ENCODE results near the gene DCAF8. TPM values are rescaled to one million over a fixed set of nuclear protein-coding genes. Genes with fewer than 3 reads are reported as not detected.

DCAF8 gene
- total and polyA plus RNA-seq, 8 donors, result 51.1 to 122 (median 86.0) TPM

- Histone ChIP-seq H3K27ac (peak overlapping the region; percentile 75 to 82 (median 76)), H3K36me3 (no peaks in the 10 kb centered on the region), H3K27me3 (no peaks in the 10 kb centered on the region), H3K9me3 (no peaks in the 10 kb centered on the region), H3K4me1 (peaks cover 7 to 28% (median 15%) of the 10 kb centered on the region in 3 donors), H3K4me3 (peak overlapping the region; percentile 76 to 91 (median 89))
- WGBS, 2 donors, result 4 to 11% methylated on average over 9 of the region's 9 CpGs
- intact Hi-C loops (cut with DNase I), result loop anchor here in 1 of 3 donors (5.0 kb wide), 1 partner anchor 46 kb away; no protein-coding TSS in a partner anchor
- ATAC-seq (peak; percentile 32 to 59 (median 39)), DNase-seq (peak in 2 of 6 donors; percentile 31 to 35), FAIRE-seq (no peak)
- TF ChIP-seq CTCF (IDR thresholded peaks at IDR 0.05), result no peak
Observed at GRCh38 chr1:160206036-160206389, 56.3 kb downstream of the DCAF8 start.

GRCh38 chr1:160205242-160206035 is 56.9 kb downstream of the DCAF8 start, which contains the start of gene PEA15:
TSS of gene PEA15 (plus strand) at chr1:160205384. CDS start at chr1:160211545, 6,161 bp downstream.
- Histone ChIP-seq H3K27ac (peak within 1 kb of the TSS; percentile 75 to 82 (median 76)), H3K27me3 (no peaks in the 10 kb centered on the region), H3K4me1 (peaks cover 7 to 26% (median 15%) of the 10 kb centered on the region in 3 donors), H3K9me3 (no peaks in the 10 kb centered on the region), H3K36me3 (no peaks in the 10 kb centered on the region), H3K4me3 (peak within 1 kb of the TSS; percentile 76 to 91 (median 89))
- WGBS, 2 donors, result 0 to 1% methylated on average over 53 to 75 of the region's 76 CpGs
- DNase-seq, result peak; percentile 69 to 90 (median 80)
- TF ChIP-seq CTCF (IDR thresholded peaks at IDR 0.05), result no peak
- FAIRE-seq, result no peak
- intact Hi-C loops (cut with DNase I), result loop anchor here in 1 of 3 donors (5.0 kb wide), 1 partner anchor 47 kb away; no protein-coding TSS in a partner anchor
- ATAC-seq, result peak; percentile 90 to 93 (median 92)

GRCh38 chr1:160204526-160205241 is 57.7 kb downstream of the DCAF8 start:
- peak overlapping the region; percentile 76 to 91 (median 89) for H3K4me3 ChIP-seq
- H3K27me3 ChIP-seq, result no peaks in the 10 kb centered on the region
- 30 to 36% methylated on average over 6 to 7 of the region's 7 CpGs for WGBS, 2 donors
- H3K4me1 ChIP-seq, result peaks cover 2 to 18% (median 7%) of the 10 kb centered on the region in 3 donors
- H3K36me3 ChIP-seq, result no peaks in the 10 kb centered on the region
- ATAC-seq (peak in 2 of 4 donors; percentile 2 to 34), FAIRE-seq (no peak), DNase-seq (no peak)
- peak overlapping the region in 2 of 4 donors; percentile 77 to 82 for H3K27ac ChIP-seq
- TF ChIP-seq CTCF (IDR thresholded peaks at IDR 0.05), result no peak
- H3K9me3 ChIP-seq, result no peaks in the 10 kb centered on the region
- intact Hi-C loops (cut with DNase I), result loop anchor here in 1 of 3 donors (5.0 kb wide), 1 partner anchor 48 kb away; no protein-coding TSS in a partner anchor

GRCh38 chr1:160200786-160201185 is 61.6 kb downstream of the DCAF8 start:
- no peaks in the 10 kb centered on the region for H3K9me3 ChIP-seq
- no peak for FAIRE-seq
- TF ChIP-seq CTCF (IDR thresholded peaks at IDR 0.05), result no peak
- no peak for ATAC-seq
- intact Hi-C loops (cut with DNase I), result no loop called here
- H3K27me3 ChIP-seq, result no peaks in the 10 kb centered on the region
- H3K4me3 ChIP-seq, result no peak overlapping the region
- DNase-seq, result no peak
- WGBS, 2 donors, result 70 to 79% methylated on average over 4 of the region's 4 CpGs
- H3K27ac ChIP-seq, result no peak overlapping the region
- H3K4me1 ChIP-seq, result peaks cover 0 to 8% (median 0%) of the 10 kb centered on the region in 3 donors
- no peaks in the 10 kb centered on the region for H3K36me3 ChIP-seq

Data from pancreas (tissue), 10 donors.